PFSK-1 (cell line): ENCODE results near the gene CTBP2.

ENCODE experiments used
- POLR2AphosphoS5 ChIP-seq: IDR thresholded peaks from 2 replicates; pipeline ENCODE4 v1.6.1; 2012; ENCODE audit warnings: low read depth, mild to moderate bottlenecking, control low read depth, low read length, moderate library complexity
- REST ChIP-seq, 2 experiments: IDR thresholded peaks; 2 replicates each; pipeline versions ENCODE4 v1.6.1 to v1.8.0; 2011 to 2012; ENCODE audit warnings: low read depth in 2 of 2, low read length in 2 of 2, control low read depth in 1 of 2, inconsistent platforms in 1 of 2, mild to moderate bottlenecking in 1 of 2, moderate library complexity in 1 of 2; ENCODE audit not compliant: insufficient read depth in 1 of 2
- SIN3A ChIP-seq: IDR thresholded peaks from 2 replicates; pipeline ENCODE4 v1.6.1; 2012; ENCODE audit warnings: mild to moderate bottlenecking, low read length, moderate library complexity, borderline replicate concordance; ENCODE audit not compliant: insufficient read depth
- TAF1 ChIP-seq: IDR thresholded peaks from 2 replicates; pipeline ENCODE4 v1.6.1; 2012; ENCODE audit warnings: low read length, control low read depth, borderline replicate concordance; ENCODE audit not compliant: insufficient read depth

- no peak for TF ChIP-seq POLR2AphosphoS5
- TF ChIP-seq TAF1, result no peak
- no peak for TF ChIP-seq REST (IDR thresholded peaks at IDR 0.05; ENCODE audit: insufficient read depth in 1 of 2, low read depth in 2 of 2, low read length in 2 of 2)
- TF ChIP-seq SIN3A, result no peak
These were observed 125.2 kb downstream of the CTBP2 start for GRCh38 chr10:125035136-125035535.
